HFFc6 (cell line): ENCODE results near the gene GARIN3. TPM values are rescaled to one million over a fixed set of nuclear protein-coding genes. Genes with fewer than 3 reads are reported as not detected.
"Not testable (repeated sequence)": the region's sequence is repeated elsewhere in the genome, so short reads cannot be mapped to it uniquely, and the experiment has no call there.

Experiments
- DNase-seq: peaks from one replicate; pipeline ENCODE4 v3.0.0-alpha.2; 2018
- H3K27ac Mint-ChIP-seq: 2 replicates; pipeline ENCODE4 v1.8.0; 2020; ENCODE audit warnings: mild to moderate bottlenecking, mixed read lengths
- H3K27me3 Mint-ChIP-seq: 2 replicates; pipeline ENCODE4 v1.8.0; 2021; ENCODE audit warnings: mild to moderate bottlenecking, moderate library complexity, mixed read lengths; ENCODE audit not compliant: insufficient read depth
- H3K36me3 Mint-ChIP-seq: 2 replicates; pipeline ENCODE4 v1.8.0; 2021; ENCODE audit warnings: low read depth, mixed read lengths
- H3K4me1 Mint-ChIP-seq: 2 replicates; pipeline ENCODE4 v1.8.0; 2020; ENCODE audit warnings: low read depth, mixed read lengths
- H3K4me3 Mint-ChIP-seq: 2 replicates; pipeline ENCODE4 v1.8.0; 2020; ENCODE audit warnings: mild to moderate bottlenecking, moderate library complexity, mixed read lengths
- H3K9me3 Mint-ChIP-seq: 2 replicates; pipeline ENCODE4 v1.8.0; 2020; ENCODE audit warnings: mild to moderate bottlenecking, mixed read lengths
- CTCF ChIP-seq: fragments of 200-600 bp; sonication (generic); IDR thresholded peaks from 2 replicates; pipeline ENCODE4 v1.5.0; 2021; ENCODE audit warnings: antibody characterized with exemption, mild to moderate bottlenecking
- total RNA-seq, 6 experiments: library from RNA; stranded (reverse); fragmentation: NEBNext Ultra II Directional; extraction: Animal tissue kit (Norgen Biotek cat#: 25700); gene quantifications; 2 replicates in 1 of 6; 3 replicates in 5 of 6; pipeline ENCODE4 v1.2.3, GENCODE V29; 2021

GARIN3 gene
- total RNA-seq, 6 experiments from 2014 or later, result not detected

DNA sequence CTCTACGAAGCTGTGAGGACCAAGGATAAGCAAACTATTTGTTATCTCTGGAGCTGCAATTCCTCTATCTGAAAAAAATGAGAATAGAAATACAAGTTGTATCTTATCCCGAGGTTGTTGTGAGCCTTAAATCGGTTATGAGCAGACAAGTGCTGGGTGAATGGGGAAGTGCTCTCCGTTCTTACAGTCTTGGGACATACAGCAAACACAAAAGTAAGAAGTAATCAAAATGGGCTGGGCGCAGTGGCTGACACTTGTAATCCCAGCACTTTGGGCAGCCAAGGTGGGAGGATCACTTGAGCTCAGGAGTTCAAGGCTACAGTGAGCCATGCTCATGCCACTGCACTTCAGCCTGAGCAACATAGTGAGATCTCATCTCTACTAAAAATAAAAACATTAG, 46.2 kb upstream of the GARIN3 start:
- DNase-seq, result no peak
- Mint-ChIP-seq H3K36me3 (no peaks in the 10 kb centered on the region), H3K4me3 (no peak overlapping the region), H3K27ac (no peak overlapping the region), H3K4me1 (no peaks in the 10 kb centered on the region), H3K9me3 (no peaks in the 10 kb centered on the region), H3K27me3 (peaks cover 15% of the 10 kb centered on the region)
- TF ChIP-seq CTCF, result no peak

DNA sequence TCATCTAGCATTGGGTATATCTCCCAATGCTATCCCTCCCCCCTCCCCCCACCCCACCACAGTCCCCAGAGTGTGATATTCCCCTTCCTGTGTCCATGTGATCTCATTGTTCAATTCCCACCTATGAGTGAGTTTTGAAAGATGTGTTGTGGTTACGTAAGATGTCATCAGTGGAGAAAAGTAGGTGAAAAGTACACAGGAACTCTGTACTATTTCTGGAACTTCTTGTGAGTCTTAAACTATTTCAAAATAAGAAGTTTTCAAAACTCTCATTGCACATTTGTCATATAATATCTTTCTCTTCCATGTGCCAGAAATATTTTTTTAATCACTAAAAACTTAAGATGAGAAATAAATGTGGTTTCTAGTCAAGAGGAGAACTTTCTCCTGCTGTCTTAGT, 44.6 kb upstream of the GARIN3 start:
- H3K4me3 Mint-ChIP-seq, H3K4me1 Mint-ChIP-seq, H3K27ac Mint-ChIP-seq, H3K36me3 Mint-ChIP-seq, H3K9me3 Mint-ChIP-seq, DNase-seq: not testable (repeated sequence)
- peaks cover 12% of the 10 kb centered on the region for H3K27me3 Mint-ChIP-seq

DNA sequence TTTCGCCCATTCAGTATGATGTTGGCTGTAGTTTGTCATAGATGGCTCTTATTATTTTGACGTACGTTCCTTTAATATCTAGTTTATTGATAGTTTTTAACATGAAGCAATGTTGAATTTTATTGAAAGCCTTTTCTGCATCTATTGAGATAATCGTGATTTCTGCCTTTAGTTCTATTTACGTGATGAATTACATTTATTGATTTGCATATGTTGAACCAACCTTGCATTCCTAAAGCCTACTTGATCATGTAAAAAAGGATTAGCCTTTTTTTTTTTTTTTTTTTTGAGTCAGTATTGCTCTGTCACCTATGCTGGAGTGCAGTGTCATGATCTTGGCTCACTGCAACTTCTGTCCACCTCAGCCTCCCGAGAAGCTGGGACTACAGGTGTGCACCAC, 39.6 kb upstream of the GARIN3 start:
- DNase-seq, result no peak
- Mint-ChIP-seq H3K27me3 (peaks cover 2% of the 10 kb centered on the region), H3K4me1 (no peaks in the 10 kb centered on the region), H3K36me3 (no peaks in the 10 kb centered on the region), H3K27ac (no peak overlapping the region), H3K9me3 (no peaks in the 10 kb centered on the region), H3K4me3 (no peak overlapping the region)
- TF ChIP-seq CTCF, result no peak

- H3K27ac Mint-ChIP-seq, result no peak overlapping the region
- DNase-seq, result no peak
- H3K4me1 Mint-ChIP-seq, result no peaks in the 10 kb centered on the region
- H3K27me3 Mint-ChIP-seq, result peaks cover 2% of the 10 kb centered on the region
- no peak overlapping the region for H3K4me3 Mint-ChIP-seq
- H3K36me3 Mint-ChIP-seq, result no peaks in the 10 kb centered on the region
- H3K9me3 Mint-ChIP-seq, result no peaks in the 10 kb centered on the region
- no peak for TF ChIP-seq CTCF
These were observed 38.7 kb upstream of the GARIN3 start for GRCh38 chr5:157204765-157205164.

DNA sequence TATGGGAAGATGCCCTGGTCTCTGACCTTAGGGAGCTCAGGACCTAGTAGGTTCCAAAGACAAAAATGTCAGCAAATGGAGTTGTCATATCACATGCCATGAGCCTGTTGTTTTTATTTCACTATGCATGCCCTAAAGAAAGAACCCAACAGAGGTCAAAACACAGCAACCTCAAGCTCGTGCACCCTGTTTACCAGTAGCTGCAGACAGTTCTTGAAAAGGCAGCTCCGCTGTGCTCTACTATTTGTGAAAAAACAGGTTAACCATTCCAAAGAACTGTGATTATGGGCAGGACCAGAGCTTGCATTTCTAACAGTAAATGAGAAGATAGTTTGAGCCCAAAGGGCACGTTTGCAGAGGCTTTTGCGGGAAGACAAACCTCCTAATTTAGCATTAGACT, 37.4 kb upstream of the GARIN3 start:
- Mint-ChIP-seq H3K36me3 (no peaks in the 10 kb centered on the region), H3K4me1 (no peaks in the 10 kb centered on the region), H3K27me3 (peaks cover 2% of the 10 kb centered on the region), H3K9me3 (no peaks in the 10 kb centered on the region), H3K27ac (no peak overlapping the region), H3K4me3 (no peak overlapping the region)
- DNase-seq, result no peak
- TF ChIP-seq CTCF, result no peak

DNA sequence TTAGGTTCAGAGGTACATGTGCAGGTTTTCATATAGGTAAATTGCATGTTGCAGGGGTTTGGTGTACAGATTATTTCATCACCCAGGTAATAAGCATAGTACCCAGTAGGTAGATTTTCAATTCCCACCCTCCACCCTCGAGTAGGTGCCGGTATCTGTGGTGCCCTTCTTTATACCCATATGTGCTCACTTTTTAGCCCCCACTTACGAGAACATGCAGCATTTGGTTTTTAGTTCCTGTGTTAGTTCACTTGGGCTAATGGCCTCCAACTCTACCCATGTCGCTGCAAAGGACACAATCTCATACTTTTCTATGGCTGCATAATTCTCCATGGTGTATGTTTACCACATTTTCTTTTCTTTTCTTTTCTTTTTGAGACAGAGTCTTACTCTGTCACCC, 35.8 kb upstream of the GARIN3 start:
- no peak for DNase-seq
- no peak overlapping the region for H3K4me3 Mint-ChIP-seq
- H3K27me3 Mint-ChIP-seq, result no peaks in the 10 kb centered on the region; the same call in 1 of the 2 replicates
- TF ChIP-seq CTCF, result no peak
- H3K27ac Mint-ChIP-seq, result no peak overlapping the region
- H3K4me1 Mint-ChIP-seq, result no peaks in the 10 kb centered on the region
- H3K9me3 Mint-ChIP-seq, result no peaks in the 10 kb centered on the region
- no peaks in the 10 kb centered on the region for H3K36me3 Mint-ChIP-seq
